A549 (cell line): Measurements from ENCODE around the gene PGBD5. TPM values are rescaled to one million over a fixed set of nuclear protein-coding genes. Genes with fewer than 3 reads are reported as not detected.
"Not testable (repeated sequence)": the region's sequence is repeated elsewhere in the genome, so short reads cannot be mapped to it uniquely, and the experiment has no call there.

Experiments
- ATAC-seq, 2 experiments: fragments of 200-7000 bp in 1 of 2; fragments of >200 bp in 1 of 2; cut with Nextera tagmentation in 1 of 2; cut with Tn5 transposase in 1 of 2; 3 replicates each; pipeline versions ENCODE4 v1.8.0 to v1.9.1; 2018 to 2020; ENCODE audit warnings: mild to moderate bottlenecking in 1 of 2, moderate library complexity in 1 of 2
- CTCF ChIA-PET: fragments of 300-600 bp; sonication (Branson Sonifier 250); formaldehyde crosslinking; extraction: SDS; loops from one replicate; lab custom pipeline; 2021; ENCODE audit warnings: antibody characterized with exemption, inconsistent platforms; lab: Yijun Ruan, JAX
- POLR2A ChIA-PET: fragments of 350-600 bp; formaldehyde crosslinking; extraction: SDS; loops from one replicate; lab custom pipeline; 2021; ENCODE audit warnings: antibody characterized with exemption, inconsistent platforms; lab: Yijun Ruan, JAX
- DNase-seq, 2 experiments: peaks; one replicate each; pipeline versions ENCODE4 v3.0.0 to v3.0.0-alpha.2; 2011 to 2016; ENCODE audit warnings: low read depth in 1 of 2, low spot score in 1 of 2
- FAIRE-seq: peaks from 2 replicates; lab custom pipeline; 2011; peaks lifted over from hg19 to GRCh38; lab: Jason Lieb, UNC
- H3K27ac ChIP-seq, 2 experiments: fragments of >200 bp; sonication (Bioruptor Twin); formaldehyde crosslinking; 3 replicates each; pipeline ENCODE4 v1.5.1; 2016 to 2017
- H3K4me1 ChIP-seq: fragments of >200 bp; sonication (Bioruptor Twin); formaldehyde crosslinking; 3 replicates; pipeline ENCODE4 v1.6.1; 2016
- H3K4me2 ChIP-seq: fragments of >200 bp; sonication (Bioruptor Twin); formaldehyde crosslinking; 3 replicates; pipeline ENCODE4 v1.6.1; 2016
- H3K4me3 ChIP-seq: fragments of >200 bp; sonication (Bioruptor Twin); formaldehyde crosslinking; 3 replicates; pipeline ENCODE4 v1.5.1; 2016
- H3K9me3 ChIP-seq: fragments of >200 bp; sonication (Bioruptor Twin); formaldehyde crosslinking; 3 replicates; pipeline ENCODE4 v1.6.1; 2016
- BHLHE40 ChIP-seq: IDR thresholded peaks from 2 replicates; pipeline ENCODE4 v1.6.1; 2012; ENCODE audit warnings: low read depth, low read length, inconsistent platforms
- CBX8 ChIP-seq: fragments of 200-600 bp; sonication (generic); IDR thresholded peaks from 2 replicates; pipeline ENCODE4 v1.6.1; 2016
- EHF ChIP-seq: fragments of 250-450 bp; sonication (Bioruptor Pico); IDR thresholded peaks from 2 replicates; pipeline ENCODE4 v1.5.0; 2020; ENCODE audit warnings: mild to moderate bottlenecking
- ELK1 ChIP-seq: fragments of 150-350 bp; IDR thresholded peaks from 2 replicates; pipeline ENCODE4 v1.6.1; 2014; ENCODE audit warnings: low read depth, mild to moderate bottlenecking, low read length
- HES2 ChIP-seq: fragments of >200 bp; sonication (Bioruptor Twin); formaldehyde crosslinking; IDR thresholded peaks from 2 replicates; pipeline ENCODE4 v1.6.1; 2016
- HOXA7 ChIP-seq: fragments of 250-450 bp; sonication (Bioruptor Pico); IDR thresholded peaks from 2 replicates; pipeline ENCODE4 v1.5.0; 2020; ENCODE audit warnings: mild to moderate bottlenecking, moderate library complexity
- HOXB5 ChIP-seq: fragments of 250-450 bp; sonication (Bioruptor Pico); IDR thresholded peaks from 2 replicates; pipeline ENCODE4 v1.5.0; 2020; ENCODE audit warnings: mild to moderate bottlenecking, moderate library complexity
- KDM1A ChIP-seq: fragments of 200-600 bp; sonication (generic); IDR thresholded peaks from 2 replicates; pipeline ENCODE4 v1.6.1; 2016; ENCODE audit warnings: low read depth, mild to moderate bottlenecking
- MAFK ChIP-seq: fragments of 450-650 bp; IDR thresholded peaks from 2 replicates; pipeline ENCODE4 v1.6.1; 2014; ENCODE audit not compliant: partially characterized antibody
- MAX ChIP-seq: IDR thresholded peaks from 2 replicates; pipeline ENCODE4 v1.6.1; 2012
- PHF8 ChIP-seq: fragments of 200-600 bp; sonication (generic); IDR thresholded peaks from 2 replicates; pipeline ENCODE4 v1.6.1; 2016; ENCODE audit warnings: low read depth, mild to moderate bottlenecking, antibody characterized with exemption, moderate library complexity, borderline replicate concordance
- RARB ChIP-seq: fragments of 250-450 bp; sonication (Bioruptor Pico); IDR thresholded peaks from 2 replicates; pipeline ENCODE4 v1.8.0; 2021; ENCODE audit warnings: mild to moderate bottlenecking, moderate library complexity
- RFX5 ChIP-seq: fragments of 450-650 bp; IDR thresholded peaks from 2 replicates; pipeline ENCODE4 v1.7.1; 2014; ENCODE audit warnings: antibody characterized with exemption, mild to moderate bottlenecking, moderate library complexity
- SMC3 ChIP-seq: fragments of >200 bp; sonication (Bioruptor Twin); formaldehyde crosslinking; IDR thresholded peaks from 3 replicates; pipeline ENCODE4 v1.6.1; 2018; ENCODE audit warnings: inconsistent platforms
- ZFP36 ChIP-seq: fragments of 450-650 bp; IDR thresholded peaks from 2 replicates; pipeline ENCODE4 v1.6.1; 2014; ENCODE audit warnings: borderline replicate concordance; ENCODE audit not compliant: partially characterized antibody
- WGBS: methylation state at CpG from one replicate; pipeline ENCODE4 v1.1.6; 2017; ENCODE audit errors: missing lambda C conversion rate; 5-methylcytosine and 5-hydroxymethylcytosine counted together
- polyA plus RNA-seq, 4 experiments: library from polyadenylated mRNA; depleted of rRNA in 3 of 4; stranded (reverse); fragments of >200 nt; fragmentation: RNase III in 1 of 4; extraction: RNeasy Plus Mini Kit Qiagen cat#74134 plus additional on column Dnase treatment in 1 of 4; gene quantifications; 2 replicates in 3 of 4; 3 replicates in 1 of 4; pipeline ENCODE4 v1.2.3, GENCODE V29; 2011 to 2017
- TF ChIP-seq, protein P1 (sequence below): IDR thresholded peaks from 2 replicates; pipeline ENCODE4 v1.6.1; 2012
- TF ChIP-seq, protein P2 (sequence below): IDR thresholded peaks from 2 replicates; pipeline ENCODE4 v1.6.1; 2012; ENCODE audit warnings: low read depth, borderline replicate concordance
- TF ChIP-seq, protein P3 (sequence below): fragments of 450-650 bp; IDR thresholded peaks from 2 replicates; pipeline ENCODE4 v1.6.1; 2014; ENCODE audit warnings: antibody characterized with exemption
- TF ChIP-seq, protein P4 (sequence below): fragments of 200-600 bp; sonication (generic); IDR thresholded peaks from 2 replicates; pipeline ENCODE4 v1.6.1; 2016; ENCODE audit warnings: antibody characterized with exemption, mild to moderate bottlenecking, moderate library complexity

Gene PGBD5
- polyA plus RNA-seq, 2 of the 4 experiments (the other 2 are of a cell fraction) = 0.04 to 0.66 TPM

DNA sequence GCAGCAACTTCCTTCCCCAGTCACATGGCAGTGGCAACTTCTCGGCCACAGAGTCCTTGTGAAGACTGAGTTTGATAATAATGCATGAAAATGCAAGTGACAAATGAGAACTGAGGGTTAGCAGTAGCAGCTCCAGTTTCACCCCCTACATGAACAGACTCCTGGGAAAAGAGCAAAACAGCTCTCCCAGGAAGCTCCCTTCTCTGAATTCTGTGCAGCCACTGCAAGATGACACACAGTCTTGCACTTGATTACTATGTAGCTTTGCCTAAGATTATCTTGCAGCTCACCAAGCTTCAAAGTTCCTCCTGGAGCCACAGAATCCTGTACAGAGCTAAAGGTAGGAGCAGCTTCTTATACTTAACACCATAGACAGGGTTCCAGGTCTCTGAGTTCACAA is 4.7 kb downstream of the PGBD5 start (continued):
- TF ChIP-seq RARB (CRISPR knock-in tag) = no peak
- TF ChIP-seq EHF (CRISPR knock-in tag) = no peak
- TF ChIP-seq SMC3 = no peak
- no peak for TF ChIP-seq HES2
- TF ChIP-seq MAX = no peak
- TF ChIP-seq, protein P1, sequence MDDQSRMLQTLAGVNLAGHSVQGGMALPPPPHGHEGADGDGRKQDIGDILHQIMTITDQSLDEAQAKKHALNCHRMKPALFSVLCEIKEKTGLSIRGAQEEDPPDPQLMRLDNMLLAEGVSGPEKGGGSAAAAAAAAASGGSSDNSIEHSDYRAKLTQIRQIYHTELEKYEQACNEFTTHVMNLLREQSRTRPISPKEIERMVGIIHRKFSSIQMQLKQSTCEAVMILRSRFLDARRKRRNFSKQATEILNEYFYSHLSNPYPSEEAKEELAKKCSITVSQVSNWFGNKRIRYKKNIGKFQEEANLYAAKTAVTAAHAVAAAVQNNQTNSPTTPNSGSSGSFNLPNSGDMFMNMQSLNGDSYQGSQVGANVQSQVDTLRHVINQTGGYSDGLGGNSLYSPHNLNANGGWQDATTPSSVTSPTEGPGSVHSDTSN = no peak
- no peak for TF ChIP-seq CBX8

- CTCF ChIA-PET, POLR2A ChIA-PET, H3K4me2 ChIP-seq, H3K4me3 ChIP-seq, DNase-seq, H3K27ac ChIP-seq, ATAC-seq, FAIRE-seq, H3K9me3 ChIP-seq, H3K4me1 ChIP-seq: not testable (repeated sequence)
- WGBS = 5% methylated on average over 2 of the region's 2 CpGs
These were observed 5.8 kb downstream of the PGBD5 start for GRCh38 chr1:230420372-230420771.

- H3K9me3 ChIP-seq = 0 out of 3 replicates have a peak, but pooled peaks cover 4% of the 10 kb centered on the region
- H3K4me1 ChIP-seq = no peaks in the 10 kb centered on the region
- no peak overlapping the region for H3K27ac ChIP-seq
- no peak overlapping the region for H3K4me2 ChIP-seq
- TF ChIP-seq HOXB5 (CRISPR knock-in tag) (no peak), HES2 (no peak), RFX5 (no peak), ZFP36 (no peak), HOXA7 (CRISPR knock-in tag) (no peak), BHLHE40 (no peak)
- TF ChIP-seq, protein P2, sequence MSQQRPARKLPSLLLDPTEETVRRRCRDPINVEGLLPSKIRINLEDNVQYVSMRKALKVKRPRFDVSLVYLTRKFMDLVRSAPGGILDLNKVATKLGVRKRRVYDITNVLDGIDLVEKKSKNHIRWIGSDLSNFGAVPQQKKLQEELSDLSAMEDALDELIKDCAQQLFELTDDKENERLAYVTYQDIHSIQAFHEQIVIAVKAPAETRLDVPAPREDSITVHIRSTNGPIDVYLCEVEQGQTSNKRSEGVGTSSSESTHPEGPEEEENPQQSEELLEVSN = no peak
- TF ChIP-seq, protein P3, sequence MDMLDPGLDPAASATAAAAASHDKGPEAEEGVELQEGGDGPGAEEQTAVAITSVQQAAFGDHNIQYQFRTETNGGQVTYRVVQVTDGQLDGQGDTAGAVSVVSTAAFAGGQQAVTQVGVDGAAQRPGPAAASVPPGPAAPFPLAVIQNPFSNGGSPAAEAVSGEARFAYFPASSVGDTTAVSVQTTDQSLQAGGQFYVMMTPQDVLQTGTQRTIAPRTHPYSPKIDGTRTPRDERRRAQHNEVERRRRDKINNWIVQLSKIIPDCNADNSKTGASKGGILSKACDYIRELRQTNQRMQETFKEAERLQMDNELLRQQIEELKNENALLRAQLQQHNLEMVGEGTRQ = no peak
- TF ChIP-seq, all 56 proteins: peak for 0
- ChIA-PET CTCF (no interaction called here), POLR2A (no interaction called here)
- 25% methylated on average over 7 of the region's 7 CpGs for WGBS
- FAIRE-seq (no peak), ATAC-seq (no peak), DNase-seq (no peak)
- no peak overlapping the region for H3K4me3 ChIP-seq
These were observed 9.7 kb downstream of the PGBD5 start for GRCh38 chr1:230416430-230416829.

GRCh38 chr1:230415405-230416132 is 10.6 kb downstream of the PGBD5 start:
- 0% methylated on average over 2 of the region's 2 CpGs for WGBS
- CTCF ChIA-PET = no interaction called here
- TF ChIP-seq KDM1A (no peak), PHF8 (no peak), ELK1 (no peak), MAFK (no peak)
- TF ChIP-seq, protein P2 = no peak
- TF ChIP-seq, protein P1 = no peak
- TF ChIP-seq, protein P4, sequence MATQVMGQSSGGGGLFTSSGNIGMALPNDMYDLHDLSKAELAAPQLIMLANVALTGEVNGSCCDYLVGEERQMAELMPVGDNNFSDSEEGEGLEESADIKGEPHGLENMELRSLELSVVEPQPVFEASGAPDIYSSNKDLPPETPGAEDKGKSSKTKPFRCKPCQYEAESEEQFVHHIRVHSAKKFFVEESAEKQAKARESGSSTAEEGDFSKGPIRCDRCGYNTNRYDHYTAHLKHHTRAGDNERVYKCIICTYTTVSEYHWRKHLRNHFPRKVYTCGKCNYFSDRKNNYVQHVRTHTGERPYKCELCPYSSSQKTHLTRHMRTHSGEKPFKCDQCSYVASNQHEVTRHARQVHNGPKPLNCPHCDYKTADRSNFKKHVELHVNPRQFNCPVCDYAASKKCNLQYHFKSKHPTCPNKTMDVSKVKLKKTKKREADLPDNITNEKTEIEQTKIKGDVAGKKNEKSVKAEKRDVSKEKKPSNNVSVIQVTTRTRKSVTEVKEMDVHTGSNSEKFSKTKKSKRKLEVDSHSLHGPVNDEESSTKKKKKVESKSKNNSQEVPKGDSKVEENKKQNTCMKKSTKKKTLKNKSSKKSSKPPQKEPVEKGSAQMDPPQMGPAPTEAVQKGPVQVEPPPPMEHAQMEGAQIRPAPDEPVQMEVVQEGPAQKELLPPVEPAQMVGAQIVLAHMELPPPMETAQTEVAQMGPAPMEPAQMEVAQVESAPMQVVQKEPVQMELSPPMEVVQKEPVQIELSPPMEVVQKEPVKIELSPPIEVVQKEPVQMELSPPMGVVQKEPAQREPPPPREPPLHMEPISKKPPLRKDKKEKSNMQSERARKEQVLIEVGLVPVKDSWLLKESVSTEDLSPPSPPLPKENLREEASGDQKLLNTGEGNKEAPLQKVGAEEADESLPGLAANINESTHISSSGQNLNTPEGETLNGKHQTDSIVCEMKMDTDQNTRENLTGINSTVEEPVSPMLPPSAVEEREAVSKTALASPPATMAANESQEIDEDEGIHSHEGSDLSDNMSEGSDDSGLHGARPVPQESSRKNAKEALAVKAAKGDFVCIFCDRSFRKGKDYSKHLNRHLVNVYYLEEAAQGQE = no peak

More at GRCh38 chr1:230415405-230416132, 10.6 kb downstream of the PGBD5 start:
- H3K4me2 ChIP-seq = no peak overlapping the region
- POLR2A ChIA-PET = interaction anchor here (0.7 kb wide), 1 partner anchor 105 kb away, joined by 3 read pairs; no protein-coding TSS in a partner anchor
- DNase-seq (no peak), ATAC-seq (no peak), FAIRE-seq (no peak)
- H3K4me1 ChIP-seq = no peaks in the 10 kb centered on the region
- 0 out of 3 replicates have a peak, but pooled peaks cover 4% of the 10 kb centered on the region for H3K9me3 ChIP-seq
- H3K27ac ChIP-seq = no peak overlapping the region
- no peak overlapping the region for H3K4me3 ChIP-seq
